GM19467 (cell line): Measurements from ENCODE around the gene MEG3.

ENCODE experiments used
- ATAC-seq: cut with Tn5 transposase; IDR thresholded peaks from one replicate; pipeline ENCODE4 v1.9.1; 2021; ENCODE audit warnings: mild to moderate bottlenecking, moderate library complexity; ENCODE audit not compliant: unreplicated experiment

MEG3 gene

DNA sequence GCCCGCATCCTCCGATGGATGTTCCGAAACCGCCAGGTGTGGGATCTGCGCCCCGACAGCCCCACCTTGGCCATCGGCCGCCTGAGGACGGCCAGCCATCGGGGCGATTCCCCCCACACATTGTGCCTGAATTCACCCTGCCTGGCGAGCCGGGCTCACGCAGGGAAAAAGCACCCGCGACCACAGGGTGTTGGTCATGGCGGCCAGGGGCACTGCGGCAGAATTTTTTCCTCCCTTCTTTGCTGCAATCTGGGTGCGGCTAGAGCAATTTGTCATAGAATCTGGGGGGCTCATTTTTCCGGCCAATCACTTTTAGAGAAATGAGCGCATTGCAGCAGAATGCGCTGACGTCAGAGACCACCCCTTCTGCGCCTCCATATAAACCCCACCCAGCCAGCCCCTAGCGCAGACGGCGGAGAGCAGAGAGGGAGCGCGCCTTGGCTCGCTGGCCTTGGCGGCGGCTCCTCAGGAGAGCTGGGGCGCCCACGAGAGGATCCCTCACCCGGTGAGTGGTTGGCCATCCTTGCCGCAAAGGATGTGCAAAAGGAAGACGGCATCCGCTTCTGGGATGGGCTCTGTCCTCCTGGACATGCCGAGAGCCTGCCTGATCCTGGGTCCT is at the start of gene MEG3:
Gene MEG3, plus strand, starts transcription at position 406 of the 619 bp plus-strand sequence.
- ATAC-seq, result no peak

DNA sequence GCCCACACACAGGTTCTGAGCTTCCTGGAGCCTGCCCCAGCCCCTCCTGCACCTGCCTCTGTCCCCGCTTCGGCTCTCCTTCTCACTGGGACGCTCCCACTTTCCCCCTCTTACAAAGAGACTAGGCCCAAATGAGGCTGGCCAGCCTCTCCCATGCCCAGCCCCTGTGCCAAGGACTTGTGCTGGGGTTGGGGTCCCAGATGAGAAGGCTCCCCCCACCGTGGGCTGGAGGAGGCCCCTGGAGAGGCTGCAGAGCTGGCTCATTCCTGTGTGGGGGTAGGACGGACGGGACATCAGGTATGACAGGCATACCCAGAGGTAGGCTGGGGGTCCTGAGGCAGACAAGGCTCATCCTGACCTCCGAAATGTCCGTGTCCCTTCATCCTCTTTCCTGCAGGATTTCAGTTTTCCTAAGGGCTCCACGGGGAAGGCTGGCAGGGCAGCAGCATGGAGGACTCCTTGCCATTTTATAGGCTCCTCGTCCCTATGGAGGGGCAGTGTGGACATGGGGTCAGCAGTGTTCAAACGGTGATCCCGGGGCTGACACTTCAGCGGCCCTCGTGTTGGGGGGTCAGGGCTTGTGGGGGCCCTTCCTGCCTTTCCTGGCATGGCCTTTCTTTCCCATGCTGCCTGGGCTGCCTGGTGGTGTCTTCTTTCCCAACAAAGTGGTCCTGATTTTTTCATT is 49.1 kb upstream of the MEG3 start:
- no peak for ATAC-seq

- ATAC-seq, result no peak
These were observed 48.5 kb upstream of the MEG3 start for GRCh38 chr14:100777366-100777817.

DNA sequence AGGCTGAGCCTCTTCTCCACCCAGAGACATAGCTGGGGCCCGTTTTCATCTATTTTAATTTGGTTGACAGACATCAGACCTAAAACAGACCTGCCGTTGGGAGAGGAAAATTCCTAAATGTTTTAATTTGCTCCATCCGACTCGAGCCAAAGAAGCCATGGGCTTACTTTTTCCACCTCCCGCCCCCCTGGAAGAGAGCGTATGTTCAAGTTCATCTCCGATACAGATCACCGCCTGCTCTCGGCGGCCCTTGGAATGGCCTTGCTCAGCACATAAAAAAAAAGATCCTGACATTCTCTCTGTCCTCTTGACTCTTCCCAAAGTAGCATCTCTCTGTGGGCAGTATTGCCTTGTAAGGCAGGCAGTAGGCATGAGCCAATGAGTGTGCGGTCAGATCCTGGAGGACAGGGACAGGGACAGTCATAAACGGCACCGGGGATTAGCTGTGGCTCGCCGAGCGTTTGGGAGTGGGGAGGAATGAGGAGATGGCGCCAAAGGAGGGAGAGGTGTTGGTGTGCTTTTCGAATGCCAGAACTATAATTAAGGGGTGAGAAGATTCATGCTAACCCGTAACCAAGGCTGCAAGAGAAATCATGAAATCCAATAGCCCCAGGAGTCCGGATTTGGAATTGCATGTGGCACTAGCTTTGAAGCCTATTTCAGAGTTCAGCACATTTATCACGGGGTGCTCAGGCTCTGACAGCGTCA is 47.9 kb upstream of the MEG3 start:
- no peak for ATAC-seq

- no peak for ATAC-seq
These were observed 47.4 kb upstream of the MEG3 start for GRCh38 chr14:100778526-100778882.

DNA sequence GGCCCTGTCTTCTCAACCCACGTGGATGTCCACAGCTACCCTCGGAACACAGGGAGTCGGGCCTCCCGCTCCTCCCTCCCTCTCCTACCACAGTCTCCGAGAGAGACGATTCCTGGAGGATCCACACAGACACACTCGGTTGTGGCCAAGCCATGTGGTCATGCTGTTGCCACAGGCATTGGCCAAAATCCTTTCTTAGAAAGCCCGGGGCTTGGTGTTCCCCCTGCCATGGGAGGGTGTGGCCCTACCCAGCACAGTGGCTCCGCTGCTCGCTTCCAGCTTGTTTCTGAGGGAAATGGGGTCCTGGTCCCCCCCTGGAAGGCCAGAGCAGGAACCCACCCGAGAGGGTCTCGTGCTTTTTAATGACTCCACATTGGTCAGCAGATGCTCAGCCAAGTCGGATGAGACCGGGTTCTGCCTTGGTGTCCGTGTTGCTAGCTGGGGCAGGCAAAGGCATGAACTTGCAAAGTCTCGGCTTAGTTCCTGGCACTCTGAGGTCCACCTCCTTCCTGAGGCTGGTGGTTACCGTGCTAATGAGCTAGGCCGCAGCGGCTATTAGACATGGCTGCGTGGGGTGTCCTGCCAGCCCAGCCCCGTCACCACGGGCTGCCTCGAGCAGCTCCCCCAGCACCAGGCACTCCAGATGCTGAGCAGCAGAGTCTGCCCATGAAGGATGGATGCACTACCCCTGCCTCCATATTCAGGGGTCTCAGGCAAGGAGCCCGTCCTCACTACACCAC is 46.8 kb upstream of the MEG3 start:
- no peak for ATAC-seq

- ATAC-seq, result no peak
These were observed 46.2 kb upstream of the MEG3 start for GRCh38 chr14:100779691-100780080.

DNA sequence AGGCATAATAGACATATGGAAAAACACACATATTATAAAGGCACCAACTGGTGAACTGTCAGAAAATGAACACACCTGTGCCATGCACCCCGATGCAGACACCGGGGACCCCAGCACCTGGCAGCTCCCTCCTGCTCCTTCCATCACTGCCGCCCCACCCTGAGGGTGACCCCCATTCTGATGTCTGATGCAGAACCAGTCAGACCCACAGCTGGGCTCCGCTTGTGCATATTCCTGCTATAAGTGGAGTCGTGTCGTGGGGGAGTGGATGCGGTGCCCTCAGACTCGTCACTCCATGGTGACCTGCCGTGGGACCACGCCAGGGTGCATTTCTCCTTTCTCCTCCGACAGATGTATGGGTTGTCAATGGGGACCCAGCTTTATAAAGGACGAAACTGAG is 45.7 kb upstream of the MEG3 start:
- no peak for ATAC-seq

DNA sequence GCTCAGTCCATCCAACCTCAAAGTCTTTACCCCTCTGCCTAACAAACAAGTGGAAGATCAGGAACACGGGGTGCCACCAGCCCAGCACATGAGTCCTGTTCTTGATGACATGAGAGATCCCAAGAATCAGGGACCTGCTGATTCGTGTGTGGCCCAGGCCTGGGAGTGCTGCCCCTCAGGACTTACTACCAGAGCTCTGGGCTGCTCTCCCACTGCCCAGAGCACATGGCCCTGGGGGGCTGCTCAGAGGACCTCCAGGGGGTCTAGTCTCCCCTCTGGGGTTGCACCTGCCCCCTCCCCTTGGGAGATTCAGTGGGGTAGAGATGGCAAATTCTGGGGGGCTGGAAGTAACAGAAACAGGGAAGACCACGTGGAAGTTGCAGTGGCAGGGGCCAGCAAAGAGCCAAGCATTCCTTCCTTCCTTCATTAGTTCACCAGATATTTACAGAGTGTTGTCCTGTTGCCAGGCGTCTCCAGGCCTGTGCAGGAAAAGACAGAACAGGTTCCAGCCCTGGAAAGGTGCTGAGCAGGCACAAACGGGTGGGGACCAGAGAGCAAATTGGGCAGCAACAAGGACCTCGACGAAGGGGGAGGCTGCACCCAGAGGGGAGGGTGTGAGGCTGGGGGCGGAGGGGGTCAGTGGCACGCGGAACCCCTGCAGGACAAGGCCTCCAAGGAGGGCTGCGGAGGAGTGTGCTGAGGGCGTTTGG is 45.1 kb upstream of the MEG3 start:
- no peak for ATAC-seq

- ATAC-seq, result no peak
These were observed 44.0 kb upstream of the MEG3 start for GRCh38 chr14:100781952-100782351.

- no peak for ATAC-seq
These were observed 43.2 kb upstream of the MEG3 start for GRCh38 chr14:100782516-100783320.

GRCh38 chr14:100783630-100784370 is 42.1 kb upstream of the MEG3 start:
- ATAC-seq, result no peak

- no peak for ATAC-seq
These were observed 41.2 kb upstream of the MEG3 start for GRCh38 chr14:100784523-100785337.

GRCh38 chr14:100785338-100785615 is 40.6 kb upstream of the MEG3 start:
- ATAC-seq, result no peak

GRCh38 chr14:100785626-100786025 is 40.3 kb upstream of the MEG3 start:
- ATAC-seq, result no peak

GRCh38 chr14:100786131-100786530 is 39.8 kb upstream of the MEG3 start:
- ATAC-seq, result no peak

- ATAC-seq, result no peak
These were observed 39.2 kb upstream of the MEG3 start for GRCh38 chr14:100786576-100787219.

- ATAC-seq, result no peak
These were observed 38.3 kb upstream of the MEG3 start for GRCh38 chr14:100787659-100788058.
